Natural killer cell (primary cell): ENCODE results near the gene TMEM115. TPM values are rescaled to one million over a fixed set of nuclear protein-coding genes. Genes with fewer than 3 reads are reported as not detected.

Source experiments
- ATAC-seq, 3 donors: fragments of 150-1000 bp in 2 of 3; fragments of 200-7000 bp in 1 of 3; cut with Tn5 transposase; 1 replicate in 1 of 3; 2 replicates in 2 of 3; pipeline ENCODE4 v1.10.0; 2021; ENCODE audit warnings: mild to moderate bottlenecking in 2 of 3, moderate library complexity in 2 of 3
- DNase-seq, 2 donors: peaks; one replicate each; pipeline versions ENCODE4 v3.0.0 to v3.0.0-alpha.2; 2013 to 2021; ENCODE audit warnings: mixed read lengths in 1 of 2
- H3K27ac ChIP-seq: one replicate; pipeline ENCODE4 v1.5.1; 2013; ENCODE audit warnings: mild to moderate bottlenecking, low read length
- H3K27me3 ChIP-seq: one replicate; pipeline ENCODE4 v1.6.1; 2013; ENCODE audit warnings: low read length; ENCODE audit not compliant: control insufficient read depth, insufficient read depth
- H3K36me3 ChIP-seq: one replicate; pipeline ENCODE4 v1.6.1; 2013; ENCODE audit warnings: low read length; ENCODE audit not compliant: control insufficient read depth, insufficient read depth
- H3K4me1 ChIP-seq: one replicate; pipeline ENCODE4 v1.6.1; 2013; ENCODE audit warnings: low read length; ENCODE audit not compliant: control insufficient read depth, insufficient read depth
- H3K4me3 ChIP-seq: one replicate; pipeline ENCODE4 v1.5.1; 2013; ENCODE audit warnings: low read length
- H3K9me3 ChIP-seq: one replicate; pipeline ENCODE4 v1.6.1; 2013; ENCODE audit warnings: low read length; ENCODE audit not compliant: control insufficient read depth, insufficient read depth
- H3K27ac Mint-ChIP-seq, 2 donors: one replicate each; pipeline ENCODE4 v1.8.0; 2022; ENCODE audit warnings: mild to moderate bottlenecking in 2 of 2, mixed read lengths in 2 of 2, moderate library complexity in 1 of 2
- H3K27me3 Mint-ChIP-seq, 2 donors: one replicate each; pipeline ENCODE4 v1.8.0; 2022; ENCODE audit warnings: low read depth in 2 of 2, mixed read lengths in 2 of 2
- H3K36me3 Mint-ChIP-seq: one replicate; pipeline ENCODE4 v1.8.0; 2022; ENCODE audit warnings: mixed read lengths
- H3K4me1 Mint-ChIP-seq, 2 donors: one replicate each; pipeline ENCODE4 v1.8.0; 2022; ENCODE audit warnings: mixed read lengths in 2 of 2
- H3K4me3 Mint-ChIP-seq: one replicate; pipeline ENCODE4 v1.8.0; 2022; ENCODE audit warnings: mild to moderate bottlenecking, moderate library complexity, mixed read lengths
- H3K9me3 Mint-ChIP-seq, 2 donors: one replicate each; pipeline ENCODE4 v1.8.0; 2022; ENCODE audit warnings: mixed read lengths in 2 of 2
- CTCF ChIP-seq: fragments of 200-600 bp; IDR thresholded peaks from one replicate; pipeline ENCODE4 v1.8.0; 2022; ENCODE audit warnings: antibody characterized with exemption
- WGBS: methylation state at CpG from one replicate; pipeline ENCODE4 v1.1.7; 2013; ENCODE audit warnings: missing lambda C conversion rate; ENCODE audit not compliant: insufficient coverage; 5-methylcytosine and 5-hydroxymethylcytosine counted together
- intact Hi-C: fragments of 100-400 bp; cut with micrococcal nuclease; formaldehyde crosslinking; loops from one replicate; pipeline ENCODE4 v1.14.2; 2022
- total RNA-seq, 4 donors: library from RNA; stranded (reverse); fragments of 120-200 nt in 1 of 4; gene quantifications; one replicate each; pipeline versions ENCODE4 v1.2.3 to v1.2.4, GENCODE V29; 2013 to 2022

The TMEM115 gene
- total RNA-seq, 3 donors from 2014 or later (not counting 1 experiment from before 2014, with no cell fraction given), result 15.3 to 24.3 (median 22.7) TPM

- H3K27me3 Mint-ChIP-seq, result no peaks in the 10 kb centered on the region
- no peak for TF ChIP-seq CTCF
- 80% methylated on average over 7 of the region's 7 CpGs for WGBS
- H3K27ac Mint-ChIP-seq, result no peak overlapping the region
- DNase-seq (no peak), ATAC-seq (no peak)
- Histone ChIP-seq H3K9me3 (no peaks in the 10 kb centered on the region), H3K27me3 (no peaks in the 10 kb centered on the region), H3K4me1 (no peaks in the 10 kb centered on the region), H3K27ac (no peak overlapping the region), H3K4me3 (no peak overlapping the region), H3K36me3 (no peaks in the 10 kb centered on the region)
- no peaks in the 10 kb centered on the region for H3K9me3 Mint-ChIP-seq
- no peak overlapping the region for H3K4me3 Mint-ChIP-seq
- peaks cover 0 to 19% of the 10 kb centered on the region in 2 donors for H3K4me1 Mint-ChIP-seq
- no peaks in the 10 kb centered on the region for H3K36me3 Mint-ChIP-seq
- intact Hi-C loops, result no loop called here
Measured at GRCh38 chr3:50375258-50375931, 16.1 kb upstream of the TMEM115 start.

DNA sequence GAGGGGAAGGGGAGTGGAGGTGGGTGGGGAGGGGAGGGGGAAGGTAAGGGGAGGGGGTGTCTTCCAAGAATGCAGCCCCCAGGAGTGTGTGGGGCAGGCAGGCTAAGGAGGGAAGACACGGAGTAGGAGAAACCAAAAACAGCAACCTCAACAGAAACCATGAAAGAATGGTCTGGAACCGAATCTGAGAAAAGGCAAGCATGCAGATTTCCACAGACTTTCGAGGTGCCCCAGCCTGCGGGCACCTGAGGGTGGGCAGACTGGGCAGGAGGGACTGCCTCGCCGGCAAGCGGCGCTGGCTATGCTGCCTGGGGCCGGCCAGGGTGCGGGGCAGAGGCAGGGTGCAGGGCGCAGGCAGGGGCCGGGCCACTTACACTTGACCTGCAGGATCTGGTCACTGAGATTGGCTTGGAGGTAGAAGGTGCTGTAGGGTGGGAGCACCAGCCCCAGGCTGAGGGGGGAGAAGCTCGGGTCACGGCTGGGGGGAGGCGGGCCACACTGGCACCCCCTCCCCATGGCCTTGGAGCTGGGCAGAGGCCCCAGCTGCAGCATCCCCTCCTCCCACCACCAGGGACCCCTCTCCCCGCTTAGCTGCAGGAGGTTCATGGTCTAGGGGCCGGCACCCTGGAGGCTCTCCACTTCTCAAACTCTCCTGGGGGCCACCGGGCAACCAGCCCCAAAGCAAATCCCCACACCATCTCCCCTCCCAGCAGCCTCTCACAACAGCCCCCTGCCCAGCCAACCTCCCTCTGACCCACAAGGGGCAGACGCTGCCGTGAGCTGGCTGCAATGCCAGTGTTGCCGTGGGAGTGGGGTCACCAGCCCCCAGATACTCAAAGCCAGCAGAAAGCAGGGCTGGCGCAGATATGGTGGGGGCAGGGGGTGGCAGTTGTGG is 15.3 kb upstream of the TMEM115 start:
- ATAC-seq (no peak), DNase-seq (no peak)
- Histone ChIP-seq H3K27me3 (no peaks in the 10 kb centered on the region), H3K4me1 (no peaks in the 10 kb centered on the region), H3K9me3 (no peaks in the 10 kb centered on the region), H3K27ac (no peak overlapping the region), H3K36me3 (no peaks in the 10 kb centered on the region), H3K4me3 (no peak overlapping the region)
- WGBS, result 75% methylated on average over 21 of the region's 22 CpGs
- H3K36me3 Mint-ChIP-seq, result no peaks in the 10 kb centered on the region
- H3K4me3 Mint-ChIP-seq, result no peak overlapping the region
- peaks cover 0 to 19% of the 10 kb centered on the region in 2 donors for H3K4me1 Mint-ChIP-seq
- TF ChIP-seq CTCF, result no peak
- H3K9me3 Mint-ChIP-seq, result no peaks in the 10 kb centered on the region
- H3K27ac Mint-ChIP-seq, result no peak overlapping the region
- intact Hi-C loops, result no loop called here
- H3K27me3 Mint-ChIP-seq, result no peaks in the 10 kb centered on the region

DNA sequence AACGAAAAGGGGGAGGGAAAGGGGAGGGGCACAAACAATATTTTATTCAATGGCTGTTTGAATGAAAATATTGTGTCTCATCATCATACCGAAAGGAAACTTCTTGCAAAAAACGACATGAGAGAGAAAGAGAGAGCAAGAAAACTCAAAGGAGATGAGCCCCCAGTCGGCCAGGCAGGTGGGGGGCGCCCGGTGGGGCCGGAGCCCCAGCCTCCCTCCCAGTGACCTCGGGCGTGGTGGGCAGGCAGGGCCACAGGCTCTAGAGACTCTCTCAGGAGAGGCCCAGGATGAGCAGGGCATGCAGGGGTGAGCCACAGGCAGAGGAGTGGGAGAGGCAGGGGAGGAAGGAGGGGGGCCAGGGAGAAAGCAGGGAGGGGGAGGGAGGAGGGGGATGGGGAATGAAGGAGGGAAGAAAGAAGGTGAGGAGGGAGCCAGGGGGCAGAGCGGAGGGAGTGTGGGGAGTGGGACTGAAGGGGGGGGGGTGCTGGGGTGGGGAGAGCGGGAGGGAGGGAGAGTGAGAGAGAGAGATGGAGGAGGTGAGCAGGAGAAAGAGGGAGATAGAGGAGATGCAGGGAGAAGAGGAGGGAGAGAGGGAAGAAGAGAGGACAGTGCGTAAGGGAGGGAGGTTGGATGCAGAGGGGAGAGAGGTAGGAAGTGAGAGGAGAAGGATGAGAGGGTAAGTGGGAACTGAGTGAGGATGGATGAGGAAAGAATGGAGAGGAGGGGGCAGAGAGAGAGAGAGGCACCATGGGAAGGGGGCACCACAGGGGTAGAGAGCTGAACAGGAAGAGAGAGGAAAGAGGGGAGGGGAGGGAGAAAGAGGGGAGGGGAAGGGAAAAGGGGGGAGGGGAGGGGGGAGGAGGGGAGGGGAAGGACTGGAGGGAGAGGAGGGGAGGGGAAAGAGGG is 14.1 kb upstream of the TMEM115 start:
- ATAC-seq, result no peak
- WGBS, result 77% methylated on average over 11 of the region's 12 CpGs
- intact Hi-C loops, result no loop called here
- Histone ChIP-seq H3K27ac (no peak overlapping the region), H3K4me1 (no peaks in the 10 kb centered on the region), H3K36me3 (no peaks in the 10 kb centered on the region), H3K27me3 (no peaks in the 10 kb centered on the region), H3K4me3 (no peak overlapping the region), H3K9me3 (no peaks in the 10 kb centered on the region)
- no peaks in the 10 kb centered on the region for H3K36me3 Mint-ChIP-seq
- H3K27me3 Mint-ChIP-seq, result no peaks in the 10 kb centered on the region
- no peak overlapping the region for H3K27ac Mint-ChIP-seq
- no peak for TF ChIP-seq CTCF
- no peak for DNase-seq
- H3K4me1 Mint-ChIP-seq, result peaks cover 0 to 18% of the 10 kb centered on the region in 2 donors
- no peaks in the 10 kb centered on the region for H3K9me3 Mint-ChIP-seq
- no peak overlapping the region for H3K4me3 Mint-ChIP-seq
